ENCODE data around the gene TEKTIP1.

- no peak for TF ChIP-seq GATA3 (IDR thresholded peaks at IDR 0.05; ENCODE audit: low read depth, low read length)
- no peak for TF ChIP-seq GATA2 (IDR thresholded peaks at IDR 0.05; ENCODE audit: low read depth, low read length)
These were observed 31.4 kb upstream of the TEKTIP1 start for GRCh38 chr19:3507371-3508120.
